K562 (cell line): ENCODE results near the gene ARFGEF3. TPM values are rescaled to one million over a fixed set of nuclear protein-coding genes. Genes with fewer than 3 reads are reported as not detected.

Source experiments
- ATAC-seq: fragments of 200-7000 bp; cut with Tn5 transposase; 3 replicates; pipeline ENCODE4 v1.9.1; 2020; ENCODE audit warnings: moderate library complexity
- BruUV-seq: library from RNA; stranded (reverse); fragments of 400-500 nt; replicated peaks from 2 replicates; lab custom pipeline; 2021; lab: Mats Ljungman, UMichigan
- CTCF ChIA-PET: fragments of 300-600 bp; formaldehyde crosslinking; extraction: SDS; loops from one replicate; lab custom pipeline; 2021; ENCODE audit warnings: low intra/inter-chr PET ratio; lab: Yijun Ruan, JAX
- POLR2A ChIA-PET: fragments of 300-600, 350-650 bp; sonication (Branson Sonifier 250); formaldehyde crosslinking; extraction: SDS; loops from one replicate; lab custom pipeline; 2021; ENCODE audit warnings: antibody characterized with exemption, inconsistent platforms; lab: Yijun Ruan, JAX
- DNase-seq, 4 experiments: peaks; one replicate each; pipeline versions ENCODE4 v3.0.0 to v3.0.0-alpha.2; 2011 to 2018; ENCODE audit warnings: low spot score in 3 of 4, mixed read lengths in 3 of 4; ENCODE audit errors: extremely low read depth in 1 of 4
- FAIRE-seq: peaks from 2 replicates; lab custom pipeline; 2011; peaks lifted over from hg19 to GRCh38; lab: Jason Lieb, UNC
- H2AFZ ChIP-seq: 2 replicates; pipeline ENCODE4 v1.6.0; 2011; ENCODE audit warnings: low read depth, low read length, control low read depth, inconsistent platforms
- H3K27ac ChIP-seq: fragments of 200-600 bp; 3 replicates; pipeline ENCODE4 v1.8.0; 2011; ENCODE audit warnings: low read depth, mild to moderate bottlenecking, control low read depth, inconsistent platforms, low read length, moderate library complexity, mixed read lengths; ENCODE audit errors: extremely low read depth
- H3K27me3 ChIP-seq, 2 experiments: fragments of 300-600 bp in 1 of 2; 2 replicates in 1 of 2; 3 replicates in 1 of 2; pipeline versions ENCODE4 v1.6.0 to v1.8.0; 2011; ENCODE audit warnings: inconsistent platforms in 2 of 2, low read length in 2 of 2, mild to moderate bottlenecking in 1 of 2, mixed read lengths in 1 of 2, moderate library complexity in 1 of 2; ENCODE audit not compliant: control insufficient read depth in 2 of 2, insufficient read depth in 2 of 2
- H3K36me3 ChIP-seq: fragments of 300-600 bp; 3 replicates; pipeline ENCODE4 v1.8.0; 2011; ENCODE audit warnings: mild to moderate bottlenecking, low read length, inconsistent platforms; ENCODE audit not compliant: control insufficient read depth, insufficient read depth
- H3K4me1 ChIP-seq, 2 experiments: fragments of 200-600 bp in 1 of 2; replicated peaks in 1 of 2; 2 replicates in 1 of 2; 3 replicates in 1 of 2; pipeline versions ENCODE4 v1.5.1 to v1.8.0; 2011; ENCODE audit warnings: inconsistent platforms in 2 of 2, low read length in 2 of 2, mild to moderate bottlenecking in 1 of 2, mixed read lengths in 1 of 2, moderate library complexity in 1 of 2; ENCODE audit not compliant: control insufficient read depth in 2 of 2, insufficient read depth in 2 of 2
- H3K4me2 ChIP-seq: 2 replicates; pipeline ENCODE4 v1.6.1; 2011; ENCODE audit warnings: low read length, control low read depth, inconsistent platforms, mixed read lengths; ENCODE audit not compliant: insufficient read depth
- H3K4me3 ChIP-seq: fragments of 200-600 bp; sonication (generic), shearing (Covaris generic); 2 replicates; pipeline ENCODE4 v1.5.1; 2016; ENCODE audit warnings: control low read depth, inconsistent platforms
- H3K79me2 ChIP-seq: fragments of 200-600 bp; 3 replicates; pipeline ENCODE4 v1.8.0; 2011; ENCODE audit warnings: low read length, inconsistent platforms; ENCODE audit not compliant: control insufficient read depth, insufficient read depth
- H3K9ac ChIP-seq, 2 experiments: 2 replicates each; pipeline versions ENCODE4 v1.6.0 to v1.6.1; 2011; ENCODE audit warnings: low read depth in 2 of 2, low read length in 2 of 2, control low read depth in 1 of 2, inconsistent platforms in 1 of 2, mild to moderate bottlenecking in 1 of 2, mixed read lengths in 1 of 2; ENCODE audit not compliant: insufficient read depth in 1 of 2
- H3K9me1 ChIP-seq: one replicate; pipeline ENCODE4 v1.6.0; 2011; ENCODE audit warnings: inconsistent platforms, mild to moderate bottlenecking, low read length, moderate library complexity; ENCODE audit not compliant: control insufficient read depth, insufficient read depth
- H3K9me3 ChIP-seq: replicated peaks from 2 replicates; pipeline ENCODE4 v1.5.1; 2011; ENCODE audit warnings: low read depth, low read length, inconsistent platforms; ENCODE audit not compliant: control insufficient read depth, insufficient read depth
- H4K20me1 ChIP-seq: replicated peaks from 2 replicates; pipeline ENCODE4 v1.6.1; 2011; ENCODE audit warnings: low read length, inconsistent platforms, mixed read lengths; ENCODE audit not compliant: control insufficient read depth, insufficient read depth
- BACH1 ChIP-seq: fragments of 200-800 bp; sonication (Bioruptor generic); IDR thresholded peaks from 2 replicates; pipeline ENCODE4 v1.6.1; 2016; ENCODE audit warnings: missing genetic modification characterization, missing compliant biosample characterization
- GATAD2A ChIP-seq: fragments of 450-650 bp; IDR thresholded peaks from 2 replicates; pipeline ENCODE4 v1.6.1; 2017
- HSF4 ChIP-seq: fragments of 250-450 bp; sonication (Bioruptor Pico); IDR thresholded peaks from 2 replicates; pipeline ENCODE4 v2.1.2; 2022; ENCODE audit warnings: mild to moderate bottlenecking, moderate library complexity, borderline replicate concordance
- RCOR1 ChIP-seq, 2 experiments: IDR thresholded peaks; 2 replicates each; pipeline ENCODE4 v1.6.1; 2012; ENCODE audit warnings: low read depth in 2 of 2, low read length in 2 of 2, borderline replicate concordance in 1 of 2, improper control_type of control experiment in 1 of 2
- SAP30 ChIP-seq: fragments of 200-600 bp; sonication (generic); IDR thresholded peaks from 2 replicates; pipeline ENCODE4 v1.6.1; 2012; ENCODE audit warnings: borderline replicate concordance, low read depth, mild to moderate bottlenecking, moderate library complexity, low read length, control low read depth, inconsistent platforms; ENCODE audit not compliant: insufficient read depth, poor library complexity, severe bottlenecking
- TAF1 ChIP-seq: IDR thresholded peaks from 2 replicates; pipeline ENCODE4 v1.6.1; 2011; ENCODE audit warnings: mild to moderate bottlenecking, low read length, moderate library complexity; ENCODE audit not compliant: insufficient read depth, control insufficient read depth, severe bottlenecking; ENCODE audit errors: extremely low read depth
- TOE1 ChIP-seq, 2 experiments: fragments of 450-650 bp in 1 of 2; sonication (generic) in 1 of 2; formaldehyde crosslinking in 1 of 2; IDR thresholded peaks; 2 replicates each; pipeline versions ENCODE4 v1.7.1 to v1.8.0; 2016 to 2022; ENCODE audit warnings: borderline replicate concordance in 2 of 2, mild to moderate bottlenecking in 2 of 2, antibody characterized with exemption in 1 of 2, inconsistent platforms in 1 of 2, low read depth in 1 of 2, missing genetic modification reagents in 1 of 2, moderate library complexity in 1 of 2
- ZKSCAN1 ChIP-seq: fragments of 150-350 bp; IDR thresholded peaks from 2 replicates; pipeline ENCODE4 v1.6.1; 2016; ENCODE audit warnings: low read depth, low read length
- ZNF175 ChIP-seq: fragments of 200-800 bp; sonication (Bioruptor generic); IDR thresholded peaks from 2 replicates; pipeline ENCODE4 v1.6.1; 2016; ENCODE audit warnings: low read depth, mild to moderate bottlenecking, missing genetic modification characterization, missing compliant biosample characterization
- WGBS: fragments of 100-300 bp; shearing (Covaris generic); methylation state at CpG from one replicate; pipeline ENCODE4 v1.1.6; 2016; ENCODE audit warnings: low coverage, mixed read lengths; ENCODE audit not compliant: insufficient coverage; ENCODE audit errors: missing lambda C conversion rate; 5-methylcytosine and 5-hydroxymethylcytosine counted together
- in situ Hi-C: fragments of 300-500 bp; cut with MboI; formaldehyde crosslinking; loops from 4 replicates; pipeline ENCODE4 v1.15.0; 2018; ENCODE audit warnings: inconsistent platforms, mixed read lengths
- intact Hi-C: fragments of 100-400 bp; cut with micrococcal nuclease; formaldehyde crosslinking; loops from 2 replicates; pipeline ENCODE4 v1.14.2; 2022
- polyA plus RNA-seq, 8 experiments: library from polyadenylated mRNA; depleted of rRNA in 4 of 8; stranded (reverse) in 5 of 8; unstranded in 3 of 8; fragments of >200 nt; fragmentation: Nextera tagmentation in 2 of 8; fragmentation: Illumina TruSeq in 1 of 8; extraction: Ambion mirVana in 2 of 8; extraction: Trizol in 1 of 8; gene quantifications; 2 replicates each; pipeline versions ENCODE4 v1.2.1 to v1.2.3, GENCODE V29; 2011 to 2014; ENCODE audit warnings: inconsistent platforms in 1 of 8, missing spikeins in 1 of 8
- total RNA-seq, 7 experiments: library from RNA; depleted of rRNA in 6 of 7; stranded (reverse); fragments of >200 nt in 6 of 7; fragmentation: Illumina TruSeq in 2 of 7; extraction: Trizol in 2 of 7; gene quantifications; 2 replicates each; pipeline versions ENCODE4 v1.2.1 to v1.2.3, GENCODE V29; 2011 to 2021; ENCODE audit warnings: low replicate concordance in 1 of 7

The ARFGEF3 gene
- total and polyA plus RNA-seq, 9 of the 15 experiments (the other 6 are each of a cell fraction or from before 2014, with no cell fraction given), result under 0.01 to 0.02 TPM; not detected in 7

- DNase-seq (no peak), FAIRE-seq (no peak), ATAC-seq (no peak)
- Histone ChIP-seq H3K79me2 (no peaks in the 10 kb centered on the region), H3K4me1 (no peaks in the 10 kb centered on the region), H3K9me3 (no peaks in the 10 kb centered on the region), H2AFZ (no peak overlapping the region), H4K20me1 (0 out of 2 replicates have a peak, but pooled peaks cover 3% of the 10 kb centered on the region), H3K27ac (no peak overlapping the region), H3K4me2 (no peak overlapping the region), H3K9ac (no peak overlapping the region), H3K27me3 (peaks cover 26 to 59% of the 10 kb centered on the region in 2 experiments), H3K9me1 (no peaks in the 10 kb centered on the region), H3K36me3 (no peaks in the 10 kb centered on the region), H3K4me3 (no peak overlapping the region)
- POLR2A ChIA-PET, result no interaction called here
- TF ChIP-seq ZNF175 (CRISPR knock-in tag) (no peak), ZKSCAN1 (no peak), SAP30 (no peak), RCOR1 (IDR thresholded peaks at IDR 0.05; ENCODE audit: borderline replicate concordance in 1 of 2, low read depth in 2 of 2, low read length in 2 of 2) (no peak), TOE1 (IDR thresholded peaks at IDR 0.05; ENCODE audit: borderline replicate concordance) (no peak), TOE1 (CRISPR knock-in tag; IDR thresholded peaks at IDR 0.05; ENCODE audit: borderline replicate concordance, low read depth) (no peak), TAF1 (no peak), BACH1 (tag) (no peak), GATAD2A (no peak), HSF4 (CRISPR knock-in tag) (no peak)
- BruUV-seq, result no TSS peak
- CTCF ChIA-PET, result no interaction called here
- in situ Hi-C loops (no loop called here), intact Hi-C loops (no loop called here)
- WGBS, result 2% methylated on average over 5 of the region's 5 CpGs
These were observed 128.8 kb downstream of the ARFGEF3 start for GRCh38 chr6:138290423-138290962.
